ENCODE data around the gene HOATZ. TPM values are rescaled to one million over a fixed set of nuclear protein-coding genes. Genes with fewer than 3 reads are reported as not detected.
A peak's percentile ranks its signal among the peaks of the same experiment; 100 is the strongest.

HOATZ gene
- total RNA-seq, 1 donor from 2014 or later: 15.0 TPM

GRCh38 chr11:111562692-111563389 lies 48.3 kb downstream of the HOATZ start:
- TF ChIP-seq CTCF (IDR thresholded peaks at IDR 0.05): no peak
- no peaks in the 10 kb centered on the region for H3K4me1 ChIP-seq
- H3K36me3 ChIP-seq: peaks cover 7% of the 10 kb centered on the region
- no peaks in the 10 kb centered on the region for H3K27me3 ChIP-seq (ENCODE audit: low read depth)
- no peak overlapping the region for H3K27ac ChIP-seq
- intact Hi-C loops (cut with DNase I): no loop called here
- no peaks in the 10 kb centered on the region for H3K9me3 ChIP-seq
- ATAC-seq (no peak), DNase-seq (no peak)
- no peak overlapping the region for H3K4me3 ChIP-seq

GRCh38 chr11:111565114-111565720 lies 50.6 kb downstream of the HOATZ start:
- Histone ChIP-seq H3K36me3 (peaks cover 5% of the 10 kb centered on the region), H3K4me1 (no peaks in the 10 kb centered on the region), H3K27ac (no peak overlapping the region), H3K4me3 (no peak overlapping the region), H3K9me3 (no peaks in the 10 kb centered on the region), H3K27me3 (ENCODE audit: low read depth) (no peaks in the 10 kb centered on the region)
- ATAC-seq (peak; percentile 58 to 74), DNase-seq (no peak)
- intact Hi-C loops (cut with DNase I): no loop called here
- peak; percentile 92 for TF ChIP-seq CTCF (IDR thresholded peaks at IDR 0.05)

GRCh38 chr11:111566324-111566723 lies 51.7 kb downstream of the HOATZ start:
- intact Hi-C loops (cut with DNase I): no loop called here
- no peaks in the 10 kb centered on the region for H3K9me3 ChIP-seq
- ATAC-seq: no peak
- H3K27me3 ChIP-seq (ENCODE audit: low read depth): no peaks in the 10 kb centered on the region
- H3K4me3 ChIP-seq: no peak overlapping the region
- H3K36me3 ChIP-seq: no peaks in the 10 kb centered on the region
- TF ChIP-seq CTCF (IDR thresholded peaks at IDR 0.05): no peak
- no peak overlapping the region for H3K27ac ChIP-seq
- no peak for DNase-seq
- H3K4me1 ChIP-seq: no peaks in the 10 kb centered on the region

- intact Hi-C loops (cut with DNase I): no loop called here
- no peaks in the 10 kb centered on the region for H3K27me3 ChIP-seq (ENCODE audit: low read depth)
- no peak overlapping the region for H3K27ac ChIP-seq
- ATAC-seq: no peak
- no peak overlapping the region for H3K4me3 ChIP-seq
- no peaks in the 10 kb centered on the region for H3K9me3 ChIP-seq
- TF ChIP-seq CTCF (IDR thresholded peaks at IDR 0.05): no peak
- H3K4me1 ChIP-seq: peaks cover 15% of the 10 kb centered on the region
- H3K36me3 ChIP-seq: no peaks in the 10 kb centered on the region
- no peak for DNase-seq
These were observed 54.9 kb downstream of the HOATZ start for GRCh38 chr11:111569476-111569875.

GRCh38 chr11:111570796-111571195 lies 56.2 kb downstream of the HOATZ start:
- Histone ChIP-seq H3K27ac (no peak overlapping the region), H3K27me3 (ENCODE audit: low read depth) (no peaks in the 10 kb centered on the region), H3K4me1 (peaks cover 15% of the 10 kb centered on the region), H3K36me3 (no peaks in the 10 kb centered on the region), H3K9me3 (no peaks in the 10 kb centered on the region), H3K4me3 (no peak overlapping the region)
- ATAC-seq (no peak), DNase-seq (no peak)
- no peak for TF ChIP-seq CTCF (IDR thresholded peaks at IDR 0.05)
- intact Hi-C loops (cut with DNase I): no loop called here

Data from lower lobe of right lung (tissue), 2 donors.